GM12872 (cell line): ENCODE data around the gene PKD1.

Source experiments
- TF ChIP-seq, protein P1 (sequence below): IDR thresholded peaks from 3 replicates; pipeline ENCODE4 v1.5.1; 2011; ENCODE audit warnings: low read depth, mild to moderate bottlenecking, low read length, moderate library complexity; ENCODE audit not compliant: insufficient read depth

The PKD1 gene

DNA sequence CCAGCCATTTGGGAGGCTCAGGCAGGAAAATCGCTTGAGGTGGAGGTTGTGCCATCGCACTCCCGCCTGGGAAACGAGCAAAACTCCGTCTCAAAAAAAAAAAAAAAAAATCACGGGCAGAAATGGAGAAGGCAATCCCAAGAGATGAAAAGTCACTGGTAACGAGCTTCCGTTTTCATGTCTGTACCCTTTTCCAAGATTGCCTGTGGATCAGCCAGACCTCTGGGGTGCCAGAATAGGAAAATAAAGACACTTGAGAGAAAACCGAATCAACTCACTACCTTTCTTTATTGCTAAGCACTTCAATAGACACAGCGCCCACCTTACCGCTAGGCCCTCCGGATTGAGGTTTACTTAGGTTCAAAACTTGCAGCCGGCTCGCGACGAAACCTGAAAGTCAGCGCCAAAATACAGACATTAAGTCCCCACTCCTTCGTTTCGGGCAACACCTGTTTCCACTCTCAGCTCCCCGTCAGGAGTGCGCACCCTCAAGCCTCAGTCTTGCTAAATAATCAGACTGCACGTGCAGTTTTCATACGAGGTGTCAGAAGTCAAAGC is 18.9 kb upstream of the PKD1 start:
- TF ChIP-seq, protein P1, sequence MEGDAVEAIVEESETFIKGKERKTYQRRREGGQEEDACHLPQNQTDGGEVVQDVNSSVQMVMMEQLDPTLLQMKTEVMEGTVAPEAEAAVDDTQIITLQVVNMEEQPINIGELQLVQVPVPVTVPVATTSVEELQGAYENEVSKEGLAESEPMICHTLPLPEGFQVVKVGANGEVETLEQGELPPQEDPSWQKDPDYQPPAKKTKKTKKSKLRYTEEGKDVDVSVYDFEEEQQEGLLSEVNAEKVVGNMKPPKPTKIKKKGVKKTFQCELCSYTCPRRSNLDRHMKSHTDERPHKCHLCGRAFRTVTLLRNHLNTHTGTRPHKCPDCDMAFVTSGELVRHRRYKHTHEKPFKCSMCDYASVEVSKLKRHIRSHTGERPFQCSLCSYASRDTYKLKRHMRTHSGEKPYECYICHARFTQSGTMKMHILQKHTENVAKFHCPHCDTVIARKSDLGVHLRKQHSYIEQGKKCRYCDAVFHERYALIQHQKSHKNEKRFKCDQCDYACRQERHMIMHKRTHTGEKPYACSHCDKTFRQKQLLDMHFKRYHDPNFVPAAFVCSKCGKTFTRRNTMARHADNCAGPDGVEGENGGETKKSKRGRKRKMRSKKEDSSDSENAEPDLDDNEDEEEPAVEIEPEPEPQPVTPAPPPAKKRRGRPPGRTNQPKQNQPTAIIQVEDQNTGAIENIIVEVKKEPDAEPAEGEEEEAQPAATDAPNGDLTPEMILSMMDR: no peak

DNA sequence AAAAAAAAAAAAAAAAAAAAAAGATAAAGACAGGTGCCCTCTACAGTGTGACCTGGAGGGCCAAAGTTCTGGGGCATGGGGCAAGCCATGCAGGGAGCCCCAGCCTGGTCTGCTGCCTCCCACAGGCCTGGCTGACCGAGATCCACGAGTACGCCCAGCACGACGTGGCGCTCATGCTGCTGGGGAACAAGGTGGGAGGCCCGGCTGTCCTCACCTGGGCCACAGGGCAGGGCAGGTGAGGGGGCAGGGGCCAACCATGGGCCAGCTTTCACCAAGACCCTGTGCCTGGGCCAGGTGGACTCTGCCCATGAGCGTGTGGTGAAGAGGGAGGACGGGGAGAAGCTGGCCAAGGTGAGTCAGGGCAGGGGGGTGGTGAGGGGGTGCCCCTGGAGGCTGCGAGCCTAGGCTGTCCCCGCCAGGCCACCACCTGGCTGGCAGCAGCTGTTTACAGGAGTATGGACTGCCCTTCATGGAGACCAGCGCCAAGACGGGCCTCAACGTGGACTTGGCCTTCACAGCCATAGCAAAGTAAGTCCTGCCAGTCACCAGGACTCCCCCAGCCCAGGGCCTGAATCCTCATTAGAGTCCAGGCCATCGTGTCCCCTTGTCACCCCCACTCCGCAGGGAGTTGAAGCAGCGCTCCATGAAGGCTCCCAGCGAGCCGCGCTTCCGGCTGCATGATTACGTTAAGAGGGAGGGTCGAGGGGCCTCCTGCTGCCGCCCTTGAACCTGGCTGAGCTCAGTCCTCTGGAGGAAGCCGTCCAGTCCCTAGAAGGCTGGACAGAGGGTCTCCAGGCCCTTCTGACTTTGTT is 17.2 kb upstream of the PKD1 start:
- TF ChIP-seq, protein P1: 0 out of 3 replicates have a peak, but pooled peaks have one; percentile 15

DNA sequence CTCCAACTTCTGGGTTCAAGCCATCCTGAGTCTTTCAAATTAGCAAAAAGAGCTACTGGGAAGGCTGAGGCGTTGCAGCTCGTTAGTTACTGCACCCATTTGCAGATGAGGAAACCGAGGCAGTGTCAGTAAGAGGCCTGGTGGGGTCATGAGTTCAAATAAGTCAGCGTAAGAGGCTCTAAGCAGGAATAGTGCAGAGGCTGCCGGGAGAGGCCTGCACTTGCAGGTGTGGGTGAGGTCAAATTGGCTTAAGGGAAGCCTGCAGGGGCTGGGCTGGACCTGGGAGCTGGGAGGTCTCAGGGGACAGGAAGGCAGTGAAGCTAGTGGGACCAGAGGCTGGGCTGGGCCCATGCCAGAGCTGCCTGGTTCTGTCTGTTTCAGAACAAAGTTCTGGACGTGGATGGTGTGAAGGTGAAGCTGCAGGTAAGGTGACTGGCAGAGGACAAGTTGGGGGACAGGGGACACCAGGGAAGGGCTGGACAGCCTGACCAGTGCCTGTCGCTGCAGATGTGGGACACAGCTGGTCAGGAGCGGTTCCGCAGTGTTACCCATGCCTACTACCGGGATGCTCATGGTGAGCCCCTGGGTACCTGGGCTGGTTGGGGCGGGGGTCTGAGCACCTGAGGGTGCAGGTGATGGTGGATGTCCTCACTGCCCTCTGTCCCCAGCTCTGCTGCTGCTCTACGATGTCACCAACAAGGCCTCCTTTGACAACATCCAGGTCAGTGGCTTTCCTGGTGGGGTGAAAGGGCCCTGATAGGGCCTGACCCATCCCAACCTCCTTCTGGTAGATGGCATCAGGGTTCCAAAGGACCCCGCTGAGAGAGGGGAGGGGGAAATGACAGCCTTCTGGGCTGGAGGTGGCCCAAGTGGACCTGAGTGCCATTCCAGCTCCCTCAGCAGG is 15.7 kb upstream of the PKD1 start:
- TF ChIP-seq, protein P1: no peak

DNA sequence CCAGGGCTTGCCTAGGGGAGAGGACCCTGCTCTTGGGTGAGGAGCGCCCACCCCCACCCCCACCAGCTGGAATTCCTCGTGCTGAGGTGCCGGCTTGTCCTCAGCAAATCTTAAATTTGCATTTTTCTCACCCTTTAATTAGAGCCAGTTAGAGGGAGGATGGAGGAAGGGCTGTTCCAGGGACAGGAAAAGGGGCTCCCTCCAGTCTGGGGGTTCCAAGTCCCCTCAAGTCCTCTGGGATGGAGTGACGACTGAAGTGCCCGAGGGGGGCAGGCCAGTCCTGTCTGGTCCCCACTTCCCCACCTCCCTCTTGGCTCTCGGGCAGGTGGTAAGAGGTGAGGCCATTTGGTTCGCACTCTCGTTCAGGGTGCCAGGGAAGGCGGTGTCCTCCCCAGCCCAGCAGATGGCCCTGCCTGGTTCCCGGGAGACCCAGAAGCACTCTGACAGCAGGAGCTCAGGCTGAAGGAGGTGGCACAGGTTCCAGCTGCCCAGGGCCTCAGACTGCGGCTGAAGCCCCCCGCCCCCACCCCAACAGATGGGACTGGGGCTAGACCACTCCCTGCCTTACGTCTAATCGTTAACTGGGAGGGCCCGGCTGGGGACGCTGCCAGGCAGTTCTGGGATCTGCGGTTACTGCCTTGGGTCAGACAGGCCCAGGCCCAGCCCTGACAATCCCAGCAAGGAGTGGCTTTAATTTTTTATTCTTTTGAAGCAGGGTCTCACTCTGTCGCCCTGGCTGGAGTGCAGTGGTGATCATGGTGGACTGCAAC is 14.9 kb upstream of the PKD1 start:
- TF ChIP-seq, protein P1: no peak

- TF ChIP-seq, protein P1: no peak
These were observed 14.1 kb upstream of the PKD1 start for GRCh38 chr16:2149630-2150417.

- TF ChIP-seq, protein P1: no peak
These were observed 13.3 kb upstream of the PKD1 start for GRCh38 chr16:2148714-2149629.
